Measurements from ENCODE around the gene ANP32E. TPM values are rescaled to one million over a fixed set of nuclear protein-coding genes. Genes with fewer than 3 reads are reported as not detected.
"Not testable (repeated sequence)": the region's sequence is repeated elsewhere in the genome, so short reads cannot be mapped to it uniquely, and the experiment has no call there.

Gene ANP32E
- total and polyA plus RNA-seq, 8 donors, result 4.8 to 15.3 (median 8.7) TPM

- peak; percentile 70 to 86 (median 82) for ATAC-seq
- peak in 3 of 4 donors; percentile 16 to 35 (median 28) for TF ChIP-seq CTCF (IDR thresholded peaks at IDR 0.05)
- Histone ChIP-seq H3K4me3 (no peak overlapping the region), H3K27me3 (no peaks in the 10 kb centered on the region), H3K27ac (peak overlapping the region in 1 of 4 donors; percentile 46), H3K4me1 (peaks cover 0 to 6% (median 0%) of the 10 kb centered on the region in 3 donors), H3K36me3 (no peaks in the 10 kb centered on the region), H3K9me3 (no peaks in the 10 kb centered on the region)
- WGBS, 2 donors, result 27 to 32% methylated on average over 10 of the region's 10 CpGs
- no peak for FAIRE-seq
- no peak for DNase-seq
- intact Hi-C loops (cut with DNase I), result loop anchor here in 1 of 3 donors (10.0 kb wide), 1 partner anchor 112 kb away; no protein-coding TSS in a partner anchor
Measured at GRCh38 chr1:150186789-150187559, 48.9 kb downstream of the ANP32E start.

GRCh38 chr1:150186438-150186788, 49.5 kb downstream of the ANP32E start:
- not testable (repeated sequence) for DNase-seq, H3K9me3 ChIP-seq, H3K4me1 ChIP-seq, FAIRE-seq, H3K36me3 ChIP-seq, H3K4me3 ChIP-seq, H3K27me3 ChIP-seq
- WGBS, 2 donors, result 50 to 51% methylated on average over 7 of the region's 7 CpGs
- intact Hi-C loops (cut with DNase I), result loop anchor here in 1 of 3 donors (10.0 kb wide), 1 partner anchor 112 kb away; no protein-coding TSS in a partner anchor
- H3K27ac ChIP-seq, result peak overlapping the region in 1 of 4 donors; percentile 46
- ATAC-seq, result peak; percentile 19 to 55 (median 49)

GRCh38 chr1:150185481-150185880, 50.4 kb downstream of the ANP32E start:
- no peak for ATAC-seq
- no peak overlapping the region for H3K4me3 ChIP-seq
- H3K36me3 ChIP-seq, result no peaks in the 10 kb centered on the region
- H3K27ac ChIP-seq, result no peak overlapping the region
- no peak for TF ChIP-seq CTCF (IDR thresholded peaks at IDR 0.05)
- 68 to 70% methylated on average over 7 of the region's 7 CpGs for WGBS, 2 donors
- H3K9me3 ChIP-seq, result no peaks in the 10 kb centered on the region
- H3K27me3 ChIP-seq, result no peaks in the 10 kb centered on the region
- no peak for FAIRE-seq
- no peak for DNase-seq
- peaks cover 0 to 6% (median 0%) of the 10 kb centered on the region in 3 donors for H3K4me1 ChIP-seq
- intact Hi-C loops (cut with DNase I), result loop anchor here in 1 of 3 donors (10.0 kb wide), 1 partner anchor 111 kb away; no protein-coding TSS in a partner anchor

- H3K27me3 ChIP-seq, result no peaks in the 10 kb centered on the region
- intact Hi-C loops (cut with DNase I), result loop anchor here in 1 of 3 donors (10.0 kb wide), 1 partner anchor 108 kb away; no protein-coding TSS in a partner anchor
- ATAC-seq (no peak), DNase-seq (no peak), FAIRE-seq (no peak)
- 70 to 77% methylated on average over 3 of the region's 3 CpGs for WGBS, 2 donors
- no peaks in the 10 kb centered on the region for H3K36me3 ChIP-seq
- no peak for TF ChIP-seq CTCF (IDR thresholded peaks at IDR 0.05)
- H3K27ac ChIP-seq, result no peak overlapping the region
- H3K4me3 ChIP-seq, result no peak overlapping the region
- no peaks in the 10 kb centered on the region for H3K9me3 ChIP-seq
- H3K4me1 ChIP-seq, result peaks cover 0 to 6% (median 0%) of the 10 kb centered on the region in 3 donors
Measured at GRCh38 chr1:150183061-150183460, 52.9 kb downstream of the ANP32E start.

DNA sequence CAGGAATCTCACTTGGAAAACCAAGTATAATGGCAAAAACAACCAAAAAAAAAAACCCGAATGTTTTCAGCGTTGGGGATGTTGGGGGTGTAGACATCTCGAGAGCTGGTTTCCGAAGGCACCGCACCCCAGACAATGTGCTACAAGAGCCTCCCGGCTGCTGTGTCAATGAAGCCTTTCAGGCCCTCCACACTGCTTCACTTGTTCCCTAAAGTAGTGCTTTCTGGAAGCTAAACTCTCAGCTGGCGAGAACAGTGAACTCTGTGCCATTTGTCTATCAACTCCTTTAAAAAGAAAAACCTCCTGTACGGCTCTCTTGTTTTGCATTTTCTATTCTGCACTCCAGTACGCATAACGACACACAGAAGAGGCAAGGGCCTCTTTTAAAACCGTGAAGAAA, 53.7 kb downstream of the ANP32E start:
- Histone ChIP-seq H3K27ac (no peak overlapping the region), H3K27me3 (no peaks in the 10 kb centered on the region), H3K4me3 (no peak overlapping the region), H3K9me3 (no peaks in the 10 kb centered on the region), H3K36me3 (no peaks in the 10 kb centered on the region), H3K4me1 (peaks cover 0 to 6% (median 0%) of the 10 kb centered on the region in 3 donors)
- no peak for DNase-seq
- intact Hi-C loops (cut with DNase I), result loop anchor here in 1 of 3 donors (10.0 kb wide), 1 partner anchor 107 kb away; no protein-coding TSS in a partner anchor
- TF ChIP-seq CTCF (IDR thresholded peaks at IDR 0.05), result no peak
- 81 to 83% methylated on average over 11 of the region's 11 CpGs for WGBS, 2 donors
- no peak for FAIRE-seq
- no peak for ATAC-seq

Data from pancreas (tissue), 10 donors.